Chondrocyte (in vitro differentiated cells): ENCODE data around the gene FAM81A. TPM values are rescaled to one million over a fixed set of nuclear protein-coding genes. Genes with fewer than 3 reads are reported as not detected.
"Not testable (repeated sequence)": the region's sequence is repeated elsewhere in the genome, so short reads cannot be mapped to it uniquely, and the experiment has no call there.

Source experiments
- DNase-seq: peaks from one replicate; pipeline ENCODE4 v3.0.0; 2021; ENCODE audit warnings: mixed read lengths, low spot score
- H3K27ac Mint-ChIP-seq: one replicate; pipeline ENCODE4 v1.8.0; 2021; ENCODE audit warnings: mild to moderate bottlenecking, moderate library complexity, mixed read lengths; ENCODE audit not compliant: unreplicated experiment
- H3K27me3 Mint-ChIP-seq: 2 replicates; pipeline ENCODE4 v1.8.0; 2021; ENCODE audit warnings: low read depth, mixed read lengths
- H3K36me3 Mint-ChIP-seq: 2 replicates; pipeline ENCODE4 v1.8.0; 2021; ENCODE audit warnings: low read depth, mixed read lengths
- H3K4me1 Mint-ChIP-seq: 2 replicates; pipeline ENCODE4 v1.8.0; 2021; ENCODE audit warnings: low read depth, mild to moderate bottlenecking, mixed read lengths
- H3K4me3 Mint-ChIP-seq: one replicate; pipeline ENCODE4 v1.8.0; 2021; ENCODE audit warnings: mild to moderate bottlenecking, moderate library complexity, mixed read lengths; ENCODE audit not compliant: unreplicated experiment
- H3K9me3 Mint-ChIP-seq: 2 replicates; pipeline ENCODE4 v1.8.0; 2021; ENCODE audit warnings: low read depth, mixed read lengths
- total RNA-seq: library from RNA; stranded (reverse); gene quantifications from 3 replicates; pipeline ENCODE4 v1.2.1, GENCODE V29; 2021
- TF ChIP-seq, protein P1 (sequence below): fragments of 200-600 bp; sonication (generic); IDR thresholded peaks from 2 replicates; pipeline ENCODE4 v1.5.0; 2021; ENCODE audit warnings: antibody characterized with exemption, mild to moderate bottlenecking, moderate library complexity

Gene FAM81A
- total RNA-seq, 1 donor from 2014 or later = 0.15 TPM

DNA sequence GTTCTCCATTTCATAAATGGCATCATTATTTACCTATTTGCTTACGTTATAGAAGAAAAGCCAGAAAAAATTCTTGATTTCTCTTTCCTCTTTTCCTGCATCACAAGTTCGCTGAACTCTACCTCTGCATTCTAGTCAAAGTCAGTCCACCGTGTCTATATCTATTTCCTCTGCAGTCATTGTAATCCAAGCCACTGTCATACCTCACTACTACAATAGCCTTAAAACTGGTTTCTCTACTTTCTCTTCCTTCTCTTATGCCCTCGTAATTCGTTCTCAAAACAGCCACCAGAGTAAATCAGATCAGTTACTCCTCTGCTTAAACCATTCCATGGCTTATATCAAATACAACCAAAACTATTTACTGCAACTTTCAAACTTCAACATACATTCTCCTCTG, 13.4 kb upstream of the FAM81A start:
- peaks cover 27% of the 10 kb centered on the region for H3K27me3 Mint-ChIP-seq
- peaks cover 12% of the 10 kb centered on the region for H3K9me3 Mint-ChIP-seq
- no peak overlapping the region for H3K4me3 Mint-ChIP-seq
- TF ChIP-seq, protein P1, sequence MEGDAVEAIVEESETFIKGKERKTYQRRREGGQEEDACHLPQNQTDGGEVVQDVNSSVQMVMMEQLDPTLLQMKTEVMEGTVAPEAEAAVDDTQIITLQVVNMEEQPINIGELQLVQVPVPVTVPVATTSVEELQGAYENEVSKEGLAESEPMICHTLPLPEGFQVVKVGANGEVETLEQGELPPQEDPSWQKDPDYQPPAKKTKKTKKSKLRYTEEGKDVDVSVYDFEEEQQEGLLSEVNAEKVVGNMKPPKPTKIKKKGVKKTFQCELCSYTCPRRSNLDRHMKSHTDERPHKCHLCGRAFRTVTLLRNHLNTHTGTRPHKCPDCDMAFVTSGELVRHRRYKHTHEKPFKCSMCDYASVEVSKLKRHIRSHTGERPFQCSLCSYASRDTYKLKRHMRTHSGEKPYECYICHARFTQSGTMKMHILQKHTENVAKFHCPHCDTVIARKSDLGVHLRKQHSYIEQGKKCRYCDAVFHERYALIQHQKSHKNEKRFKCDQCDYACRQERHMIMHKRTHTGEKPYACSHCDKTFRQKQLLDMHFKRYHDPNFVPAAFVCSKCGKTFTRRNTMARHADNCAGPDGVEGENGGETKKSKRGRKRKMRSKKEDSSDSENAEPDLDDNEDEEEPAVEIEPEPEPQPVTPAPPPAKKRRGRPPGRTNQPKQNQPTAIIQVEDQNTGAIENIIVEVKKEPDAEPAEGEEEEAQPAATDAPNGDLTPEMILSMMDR = no peak
- no peak overlapping the region for H3K27ac Mint-ChIP-seq
- DNase-seq = no peak
- no peaks in the 10 kb centered on the region for H3K4me1 Mint-ChIP-seq
- peaks cover under 1% of the 10 kb centered on the region for H3K36me3 Mint-ChIP-seq

DNA sequence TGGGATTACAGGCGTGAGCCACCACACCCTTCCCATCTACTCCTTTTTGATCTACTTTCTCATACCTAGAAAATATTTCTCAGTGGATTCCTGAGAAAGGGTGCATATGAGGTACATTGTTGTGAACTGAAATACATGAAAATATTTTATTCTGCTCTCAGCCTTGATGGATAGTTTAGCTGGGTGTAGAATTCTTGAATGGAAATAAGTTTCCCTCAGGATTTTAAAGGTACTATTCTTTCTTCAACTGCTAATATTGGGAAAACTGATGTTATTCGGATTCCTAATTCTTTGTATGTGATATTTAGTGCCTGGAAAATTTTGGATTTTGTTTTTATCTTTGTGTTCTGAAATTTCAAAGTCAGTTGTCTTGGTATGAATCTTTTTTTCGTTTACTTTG, 9.1 kb upstream of the FAM81A start:
- H3K4me1 Mint-ChIP-seq, DNase-seq: not testable (repeated sequence)

DNA sequence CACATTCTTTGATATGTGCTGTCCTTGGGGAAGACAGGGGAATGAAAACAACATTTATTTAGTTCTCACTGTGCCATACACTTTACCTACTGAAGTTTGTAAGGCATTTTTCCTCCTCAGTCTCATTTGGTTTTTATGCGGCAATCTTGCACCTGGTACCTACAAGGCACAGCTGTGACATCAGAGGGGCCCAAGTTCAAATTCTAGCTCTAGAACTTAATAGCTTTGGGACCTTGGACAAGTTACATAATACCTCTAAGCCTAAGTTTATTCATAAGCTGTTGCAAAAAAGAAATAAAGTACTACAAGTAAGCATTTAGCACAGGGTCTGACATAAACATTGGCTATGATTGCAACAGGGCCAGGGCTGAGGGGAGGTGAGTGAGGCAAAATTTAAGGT, 5.6 kb upstream of the FAM81A start:
- Mint-ChIP-seq H3K27me3 (peaks cover 32% of the 10 kb centered on the region), H3K27ac (no peak overlapping the region), H3K4me1 (peaks cover 6% of the 10 kb centered on the region), H3K9me3 (peaks cover 14% of the 10 kb centered on the region), H3K4me3 (no peak overlapping the region), H3K36me3 (peaks cover 1% of the 10 kb centered on the region)
- DNase-seq = no peak
- TF ChIP-seq, protein P1 = no peak

More for the DNA sequence above, 9.1 kb upstream of the FAM81A start:
- H3K9me3 Mint-ChIP-seq = peaks cover 14% of the 10 kb centered on the region
- peaks cover 24% of the 10 kb centered on the region for H3K27me3 Mint-ChIP-seq
- not testable (repeated sequence) for H3K4me3 Mint-ChIP-seq, H3K27ac Mint-ChIP-seq, H3K36me3 Mint-ChIP-seq

DNA sequence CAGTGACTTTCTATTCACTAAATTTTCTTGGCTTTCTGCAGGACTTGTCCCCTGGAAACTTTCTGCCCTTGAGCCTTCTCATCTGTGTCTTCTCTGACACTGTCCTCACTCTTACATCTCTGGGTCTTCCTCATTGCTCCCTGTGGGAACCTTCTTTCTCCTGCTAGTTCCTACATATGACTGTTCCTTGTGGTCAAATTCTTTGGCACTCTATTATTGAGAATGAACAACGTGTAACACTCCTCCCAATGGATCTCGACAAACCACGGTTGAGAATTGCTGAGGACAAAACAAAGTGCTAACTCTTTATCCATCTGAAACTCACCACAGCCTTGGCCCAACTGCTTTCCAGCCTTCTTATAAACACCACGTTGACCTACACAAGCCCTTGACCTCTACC, 3.5 kb upstream of the FAM81A start:
- peaks cover 4% of the 10 kb centered on the region for H3K9me3 Mint-ChIP-seq
- TF ChIP-seq, protein P1 = no peak

DNA sequence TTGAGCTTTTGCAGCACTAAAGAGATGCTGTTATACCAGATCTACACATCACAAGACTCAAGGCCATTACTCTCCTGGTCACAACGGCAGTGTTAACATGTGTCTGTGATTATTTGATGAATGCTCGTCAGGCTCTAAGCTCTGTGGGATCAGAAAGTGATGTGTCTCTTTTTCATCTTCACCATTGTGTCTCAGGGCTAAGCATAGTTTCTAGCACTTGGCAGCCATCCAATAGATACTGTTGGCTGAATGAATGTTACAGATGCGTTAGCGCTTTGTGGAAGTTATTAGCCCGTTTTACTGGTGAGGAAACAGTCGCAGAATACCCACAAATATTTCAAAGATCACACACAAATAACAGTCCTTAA, 1.2 kb upstream of the FAM81A start:
- TF ChIP-seq, protein P1 = no peak
- no peak for DNase-seq
- H3K27ac Mint-ChIP-seq = no peak overlapping the region
- H3K27me3 Mint-ChIP-seq = peaks cover 38% of the 10 kb centered on the region
- H3K36me3 Mint-ChIP-seq = no peaks in the 10 kb centered on the region
- no peaks in the 10 kb centered on the region for H3K9me3 Mint-ChIP-seq
- H3K4me3 Mint-ChIP-seq = peak overlapping the region; percentile 78
- H3K4me1 Mint-ChIP-seq = peaks cover 14% of the 10 kb centered on the region

More for the DNA sequence above, 3.5 kb upstream of the FAM81A start:
- Mint-ChIP-seq H3K4me1 (peaks cover 14% of the 10 kb centered on the region), H3K36me3 (peaks cover 1% of the 10 kb centered on the region), H3K4me3 (no peak overlapping the region), H3K27ac (no peak overlapping the region), H3K27me3 (peaks cover 36% of the 10 kb centered on the region)
- DNase-seq = no peak

DNA sequence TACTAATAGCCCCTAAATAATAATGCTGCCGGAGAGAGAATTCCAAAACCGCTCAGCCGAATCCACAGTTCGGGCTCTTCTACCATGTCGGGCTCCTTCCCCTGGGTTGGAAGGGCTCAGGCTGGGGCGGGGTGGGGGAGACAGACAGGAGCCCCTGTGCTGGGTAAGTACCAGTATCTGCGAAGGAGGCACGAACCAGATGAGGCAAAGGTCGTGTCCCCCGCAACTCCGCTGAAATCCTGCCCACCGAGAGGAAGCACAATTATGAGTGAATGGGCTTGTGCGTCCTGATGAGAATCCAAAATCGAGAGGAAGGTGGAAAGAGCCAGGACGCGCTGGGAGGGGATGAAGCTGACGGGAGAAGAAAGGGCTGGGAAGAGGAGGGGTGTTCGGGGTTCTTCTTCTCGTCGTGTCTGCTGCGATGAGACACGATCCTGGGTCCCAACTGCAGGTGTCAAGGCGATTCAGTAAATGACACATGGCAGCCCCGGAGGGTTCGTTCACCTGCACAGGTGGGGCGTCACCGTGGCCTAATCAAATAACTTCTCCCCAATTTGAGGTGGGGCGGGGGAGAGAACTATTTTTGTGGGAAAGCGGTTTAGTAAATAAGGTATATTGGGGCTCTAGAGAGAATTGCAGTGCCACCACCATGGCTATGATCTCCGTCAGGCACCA, 707 bp upstream of the FAM81A start:
- no peak for DNase-seq
- H3K36me3 Mint-ChIP-seq = no peaks in the 10 kb centered on the region
- peak overlapping the region; percentile 39 for H3K27ac Mint-ChIP-seq
- H3K27me3 Mint-ChIP-seq = peaks cover 38% of the 10 kb centered on the region
- peak overlapping the region; percentile 78 for H3K4me3 Mint-ChIP-seq
- H3K4me1 Mint-ChIP-seq = peaks cover 14% of the 10 kb centered on the region
- TF ChIP-seq, protein P1 = no peak
- no peaks in the 10 kb centered on the region for H3K9me3 Mint-ChIP-seq
